Right lobe of liver (tissue), 6 donors: ENCODE data around the gene EIF4E1B. TPM values are rescaled to one million over a fixed set of nuclear protein-coding genes. Genes with fewer than 3 reads are reported as not detected.
A peak's percentile ranks its signal among the peaks of the same experiment; 100 is the strongest.

Experiments
- ATAC-seq, 4 donors: fragments of 200-7000 bp; cut with Tn5 transposase; one replicate each; pipeline ENCODE4 v1.9.1; 2020; ENCODE audit warnings: mild to moderate bottlenecking in 4 of 4, moderate library complexity in 4 of 4
- DNase-seq, 3 donors: peaks; one replicate each; pipeline ENCODE4 v3.0.0-alpha.2; 2020
- H3K27ac ChIP-seq, 3 donors: fragments of 200-600 bp; one replicate each; pipeline ENCODE4 v1.8.0; 2022
- H3K27me3 ChIP-seq, 2 donors: fragments of 200-600 bp; one replicate each; pipeline ENCODE4 v1.8.0; 2022
- H3K36me3 ChIP-seq, 4 donors: fragments of 200-600 bp; sonication (generic) in 1 of 4; one replicate each; pipeline versions ENCODE4 v1.5.1 to v1.8.0; 2017 to 2022; ENCODE audit warnings: control low read depth in 1 of 4
- H3K4me1 ChIP-seq, 4 donors: fragments of 200-600 bp; sonication (generic) in 1 of 4; one replicate each; pipeline versions ENCODE4 v1.5.1 to v1.8.0; 2017 to 2022; ENCODE audit warnings: control low read depth in 1 of 4
- H3K4me3 ChIP-seq, 3 donors: fragments of 200-600 bp; one replicate each; pipeline ENCODE4 v1.8.0; 2022
- H3K9me3 ChIP-seq, 4 donors: fragments of 200-600 bp; sonication (generic) in 1 of 4; one replicate each; pipeline versions ENCODE4 v1.5.1 to v1.8.0; 2017 to 2022; ENCODE audit warnings: control low read depth in 1 of 4
- CTCF ChIP-seq, 4 donors: fragments of 200-600 bp in 3 of 4; fragments of 450-650 bp in 1 of 4; IDR thresholded peaks; one replicate each; pipeline versions ENCODE4 v1.5.1 to v1.8.0; 2016 to 2022; ENCODE audit warnings: antibody characterized with exemption in 4 of 4, mild to moderate bottlenecking in 2 of 4
- POLR2A ChIP-seq: fragments of 450-650 bp; IDR thresholded peaks from one replicate; pipeline ENCODE4 v1.6.1; 2017; ENCODE audit warnings: antibody characterized with exemption, mild to moderate bottlenecking
- WGBS: methylation state at CpG from one replicate; pipeline ENCODE4 v1.1.6; 2018; ENCODE audit warnings: low coverage, low lambda C conversion rate; ENCODE audit not compliant: insufficient coverage; ENCODE audit errors: missing lambda C conversion rate; 5-methylcytosine and 5-hydroxymethylcytosine counted together
- intact Hi-C, 2 donors: fragments of 100-400 bp; cut with DNase I; formaldehyde crosslinking; loops; one replicate each; pipeline versions ENCODE4 v1.11.2 to v1.14.1; 2022
- total RNA-seq, 6 experiments: library from RNA; depleted of rRNA in 2 of 6; stranded (reverse); fragments of >200 nt in 2 of 6; fragmentation: NEBNext Ultra II Directional in 3 of 6; extraction: Animal tissue kit (Norgen Biotek cat#: 25700) in 3 of 6; gene quantifications; one replicate each; pipeline versions ENCODE4 v1.1.0 to v1.2.4, GENCODE V29; 2016 to 2023
- donor health status: DM: no; HTN: yes; CAD: no.
- donor health status: DM: no; HTN: no; CAD: no.
- donor health status: DM: no; HTN: no; CAD: no.
- donor health status: DM: no; HTN: yes; CAD: no.
- donor health status: DM: no; HTN: yes; CAD: no.

The EIF4E1B gene
- total RNA-seq, 6 experiments from 2014 or later = not detected

DNA sequence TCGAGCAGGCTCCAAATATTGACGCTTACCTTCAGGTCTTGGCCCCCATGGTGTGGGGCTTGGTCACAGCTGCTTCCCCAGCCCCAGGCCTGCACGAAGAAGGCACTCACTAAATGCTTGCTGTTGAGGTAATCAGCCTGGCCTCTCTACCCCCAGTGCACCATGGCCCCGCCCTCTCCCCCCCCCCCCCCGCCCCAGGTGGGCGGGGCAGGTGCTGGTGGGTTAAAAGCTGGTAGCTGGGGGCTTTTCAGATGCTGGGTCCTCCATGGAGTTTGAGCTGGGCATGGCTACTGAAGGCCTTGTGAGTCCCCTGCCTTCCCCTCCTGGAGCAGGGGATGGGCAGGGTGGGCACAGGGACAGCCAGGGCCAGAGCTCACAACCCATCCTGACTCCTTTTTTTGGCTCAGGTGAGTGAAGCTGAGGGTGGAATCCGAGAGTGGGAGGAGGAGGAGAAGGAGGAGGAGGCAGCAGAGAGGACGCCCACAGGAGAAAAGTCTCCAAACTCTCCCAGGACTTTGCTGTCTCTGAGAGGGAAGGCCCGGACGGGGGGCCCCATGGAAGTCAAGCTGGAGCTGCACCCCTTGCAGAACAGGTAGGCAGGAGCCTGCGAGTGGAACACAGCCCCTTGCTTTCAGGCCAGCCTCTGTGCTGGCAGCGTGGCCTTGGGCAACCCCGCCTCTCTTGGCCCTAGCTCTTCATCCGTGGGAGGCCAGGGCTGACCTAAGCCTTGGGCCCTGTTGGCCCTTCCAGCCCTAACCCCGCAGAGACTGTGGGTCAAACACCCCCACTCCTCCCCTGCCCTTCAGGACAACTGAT, 12.4 kb downstream of the EIF4E1B start:
- Histone ChIP-seq H3K36me3 (no peaks in the 10 kb centered on the region), H3K4me3 (no peak overlapping the region), H3K9me3 (no peaks in the 10 kb centered on the region), H3K4me1 (peaks cover 0 to 4% (median 0%) of the 10 kb centered on the region in 4 donors), H3K27ac (no peak overlapping the region), H3K27me3 (no peaks in the 10 kb centered on the region)
- no peak for TF ChIP-seq CTCF (IDR thresholded peaks at IDR 0.05)
- no peak for TF ChIP-seq POLR2A
- WGBS = 0% methylated on average over 1 of the region's 15 CpGs
- DNase-seq = no peak
- intact Hi-C loops = no loop called here
- peak in 1 of 4 donors; percentile 19 for ATAC-seq

DNA sequence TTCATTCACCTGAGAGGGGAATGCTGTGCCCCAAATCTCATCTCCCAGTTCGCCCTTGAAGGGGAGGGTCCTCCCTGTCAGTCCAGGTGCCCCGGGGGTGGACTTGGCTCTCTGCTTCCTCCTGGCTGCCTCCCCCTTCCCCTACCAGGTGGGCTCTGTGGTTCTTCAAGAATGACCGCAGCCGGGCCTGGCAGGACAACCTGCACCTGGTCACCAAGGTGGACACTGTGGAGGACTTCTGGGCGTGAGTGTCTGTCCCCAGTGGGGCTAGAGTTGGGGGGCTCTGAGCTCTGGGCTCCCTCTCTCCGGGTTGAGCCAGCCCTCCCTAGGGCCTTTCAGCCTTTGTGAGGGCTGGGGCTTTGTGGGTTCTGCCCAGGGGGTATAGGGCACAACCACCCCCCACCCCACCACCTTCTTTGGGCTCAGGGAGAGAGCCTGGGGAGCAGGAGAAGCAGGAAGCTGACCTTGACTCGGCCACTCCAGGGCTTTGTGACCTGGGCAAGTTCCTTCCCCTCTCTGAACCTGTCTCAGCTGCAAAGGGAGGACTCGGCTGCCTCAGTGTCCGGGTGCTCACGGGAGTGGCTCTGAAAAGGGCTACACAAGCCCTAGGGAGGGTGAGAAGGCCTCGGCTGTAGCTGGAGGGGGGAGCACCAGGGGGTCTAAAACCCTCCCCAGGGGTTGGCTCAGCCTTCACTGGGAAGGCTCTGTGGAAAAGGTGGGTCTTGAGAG, 13.2 kb downstream of the EIF4E1B start:
- Histone ChIP-seq H3K36me3 (no peaks in the 10 kb centered on the region), H3K9me3 (no peaks in the 10 kb centered on the region), H3K27ac (no peak overlapping the region), H3K4me1 (peaks cover 0 to 10% (median 3%) of the 10 kb centered on the region in 4 donors), H3K27me3 (no peaks in the 10 kb centered on the region), H3K4me3 (no peak overlapping the region)
- DNase-seq (no peak), ATAC-seq (no peak)
- WGBS = 94% methylated on average over 3 of the region's 11 CpGs
- intact Hi-C loops = no loop called here
- TF ChIP-seq POLR2A (no peak), CTCF (IDR thresholded peaks at IDR 0.05) (no peak)

GRCh38 chr5:176644294-176644693, 13.8 kb downstream of the EIF4E1B start:
- H3K4me3 ChIP-seq = no peak overlapping the region
- H3K9me3 ChIP-seq = no peaks in the 10 kb centered on the region
- no peak overlapping the region for H3K27ac ChIP-seq
- peaks cover 0 to 10% (median 3%) of the 10 kb centered on the region in 4 donors for H3K4me1 ChIP-seq
- WGBS = no CpG with 5 or more reads among the region's 9 CpGs
- intact Hi-C loops = no loop called here
- H3K36me3 ChIP-seq = no peaks in the 10 kb centered on the region
- DNase-seq (no peak), ATAC-seq (no peak)
- H3K27me3 ChIP-seq = no peaks in the 10 kb centered on the region
- TF ChIP-seq CTCF (IDR thresholded peaks at IDR 0.05) (no peak), POLR2A (no peak)

DNA sequence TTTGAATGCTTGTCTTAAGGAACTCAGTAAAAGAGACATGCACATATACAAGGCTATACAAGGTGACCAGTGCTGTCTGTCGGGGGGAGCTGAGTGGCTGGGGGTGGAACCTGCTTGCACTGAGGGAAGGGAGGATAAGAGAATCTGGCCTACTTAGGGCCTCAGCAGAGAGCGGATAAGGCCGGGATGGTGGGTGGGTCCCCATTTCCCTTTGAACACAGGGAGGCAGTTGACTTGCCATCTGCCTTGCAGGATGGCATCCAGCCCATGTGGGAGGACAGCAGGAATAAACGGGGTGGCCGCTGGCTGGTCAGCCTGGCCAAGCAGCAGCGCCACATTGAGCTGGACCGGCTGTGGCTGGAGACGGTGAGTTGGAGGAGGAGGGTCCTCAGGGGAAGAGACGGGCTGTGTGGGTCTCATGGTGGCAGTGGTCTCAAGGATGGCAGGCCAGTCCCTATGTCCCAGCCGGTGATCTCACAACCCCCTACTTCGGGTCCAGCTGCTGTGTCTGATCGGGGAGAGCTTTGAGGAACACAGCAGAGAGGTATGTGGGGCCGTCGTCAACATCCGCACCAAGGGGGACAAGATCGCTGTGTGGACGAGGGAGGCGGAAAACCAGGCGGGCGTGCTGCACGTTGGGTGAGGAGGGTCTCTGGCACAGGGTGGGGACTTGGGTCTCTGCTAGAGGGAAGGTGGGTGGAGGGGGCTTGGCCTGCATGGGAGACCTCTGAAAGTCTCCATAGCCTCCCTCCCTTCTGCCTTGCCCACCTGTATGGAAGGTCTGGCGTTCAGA, 14.6 kb downstream of the EIF4E1B start:
- intact Hi-C loops = no loop called here
- Histone ChIP-seq H3K9me3 (no peaks in the 10 kb centered on the region), H3K27me3 (no peaks in the 10 kb centered on the region), H3K4me1 (peaks cover 0 to 10% (median 3%) of the 10 kb centered on the region in 4 donors), H3K27ac (no peak overlapping the region), H3K4me3 (no peak overlapping the region), H3K36me3 (no peaks in the 10 kb centered on the region)
- TF ChIP-seq POLR2A (no peak), CTCF (IDR thresholded peaks at IDR 0.05) (no peak)
- WGBS = 89% methylated on average over 11 of the region's 22 CpGs
- DNase-seq (no peak), ATAC-seq (no peak)
